Glutamatergic neuron (in vitro differentiated cells): ENCODE data around the gene DMWD. TPM values are rescaled to one million over a fixed set of nuclear protein-coding genes. Genes with fewer than 3 reads are reported as not detected.

Source experiments
- DNase-seq: peaks from one replicate; pipeline ENCODE4 v3.0.0; 2022
- H3K27ac Mint-ChIP-seq: one replicate; pipeline ENCODE4 v1.8.0; 2020; ENCODE audit warnings: mild to moderate bottlenecking, mixed read lengths, inconsistent platforms; ENCODE audit not compliant: unreplicated experiment
- H3K27me3 Mint-ChIP-seq: one replicate; pipeline ENCODE4 v1.8.0; 2020; ENCODE audit warnings: mild to moderate bottlenecking, moderate library complexity, mixed read lengths, inconsistent platforms; ENCODE audit not compliant: unreplicated experiment
- H3K36me3 Mint-ChIP-seq: one replicate; pipeline ENCODE4 v1.8.0; 2020; ENCODE audit warnings: mild to moderate bottlenecking, mixed read lengths, inconsistent platforms; ENCODE audit not compliant: unreplicated experiment
- H3K4me1 Mint-ChIP-seq: one replicate; pipeline ENCODE4 v1.8.0; 2020; ENCODE audit warnings: mild to moderate bottlenecking, low read depth, mixed read lengths, inconsistent platforms; ENCODE audit not compliant: unreplicated experiment
- H3K4me3 Mint-ChIP-seq: one replicate; pipeline ENCODE4 v1.8.0; 2020; ENCODE audit warnings: mild to moderate bottlenecking, mixed read lengths, inconsistent platforms; ENCODE audit not compliant: unreplicated experiment
- H3K9me3 Mint-ChIP-seq: one replicate; pipeline ENCODE4 v1.8.0; 2020; ENCODE audit warnings: mild to moderate bottlenecking, moderate library complexity, mixed read lengths, inconsistent platforms; ENCODE audit not compliant: unreplicated experiment
- total RNA-seq: library from RNA; stranded (reverse); fragmentation: NEBNext Ultra II Directional; extraction: Animal tissue kit (Norgen Biotek cat#: 25700); gene quantifications from one replicate; pipeline ENCODE4 v1.2.1, GENCODE V29; 2021; ENCODE audit not compliant: unreplicated experiment
- TF ChIP-seq, protein P1 (sequence below): fragments of 200-600 bp; sonication (generic); IDR thresholded peaks from one replicate; pipeline ENCODE4 v1.5.0; 2021; ENCODE audit not compliant: partially characterized antibody, unreplicated experiment

DMWD gene
- total RNA-seq, 1 donor from 2014 or later: 123 TPM

GRCh38 chr19:45782820-45783785 lies 9.5 kb downstream of the DMWD start:
- Mint-ChIP-seq H3K27ac (no peak overlapping the region), H3K36me3 (no peaks in the 10 kb centered on the region), H3K4me1 (peaks cover 12% of the 10 kb centered on the region), H3K9me3 (peaks cover 6% of the 10 kb centered on the region), H3K27me3 (peaks cover 10% of the 10 kb centered on the region), H3K4me3 (peak overlapping the region; percentile 34)
- TF ChIP-seq, protein P1, sequence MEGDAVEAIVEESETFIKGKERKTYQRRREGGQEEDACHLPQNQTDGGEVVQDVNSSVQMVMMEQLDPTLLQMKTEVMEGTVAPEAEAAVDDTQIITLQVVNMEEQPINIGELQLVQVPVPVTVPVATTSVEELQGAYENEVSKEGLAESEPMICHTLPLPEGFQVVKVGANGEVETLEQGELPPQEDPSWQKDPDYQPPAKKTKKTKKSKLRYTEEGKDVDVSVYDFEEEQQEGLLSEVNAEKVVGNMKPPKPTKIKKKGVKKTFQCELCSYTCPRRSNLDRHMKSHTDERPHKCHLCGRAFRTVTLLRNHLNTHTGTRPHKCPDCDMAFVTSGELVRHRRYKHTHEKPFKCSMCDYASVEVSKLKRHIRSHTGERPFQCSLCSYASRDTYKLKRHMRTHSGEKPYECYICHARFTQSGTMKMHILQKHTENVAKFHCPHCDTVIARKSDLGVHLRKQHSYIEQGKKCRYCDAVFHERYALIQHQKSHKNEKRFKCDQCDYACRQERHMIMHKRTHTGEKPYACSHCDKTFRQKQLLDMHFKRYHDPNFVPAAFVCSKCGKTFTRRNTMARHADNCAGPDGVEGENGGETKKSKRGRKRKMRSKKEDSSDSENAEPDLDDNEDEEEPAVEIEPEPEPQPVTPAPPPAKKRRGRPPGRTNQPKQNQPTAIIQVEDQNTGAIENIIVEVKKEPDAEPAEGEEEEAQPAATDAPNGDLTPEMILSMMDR: no peak
- no peak for DNase-seq

DNA sequence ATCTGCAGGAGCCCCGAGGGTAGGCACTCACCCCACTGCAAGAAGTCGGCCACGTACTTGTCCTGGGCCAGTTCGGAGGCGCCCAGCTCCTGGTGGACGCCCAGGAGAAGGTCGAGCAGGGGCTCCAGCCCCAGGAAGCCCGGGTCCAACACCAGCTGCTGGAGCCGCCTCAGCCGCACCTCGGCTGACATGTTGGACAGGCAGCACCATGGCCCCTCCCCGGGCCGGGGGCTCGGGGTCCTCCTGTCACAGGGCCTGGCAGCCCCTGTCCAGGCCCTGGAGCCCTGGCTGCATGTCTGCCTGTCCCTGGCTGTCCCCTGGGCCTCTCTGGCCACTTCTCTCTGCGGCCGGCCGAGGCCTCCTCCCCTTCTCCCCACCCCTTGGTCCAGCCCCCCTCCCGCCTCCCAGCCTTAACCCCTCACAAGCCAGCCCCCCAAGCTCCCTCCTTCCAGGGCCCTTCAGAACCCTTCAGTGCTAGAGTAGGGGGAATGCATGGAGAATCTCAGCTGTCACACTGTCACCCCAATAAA lies 10.4 kb downstream of the DMWD start, which contains the start of gene DMPK:
DMPK (minus strand) TSS at position 329 of the 530 bp plus-strand sequence; CDS start at position 191, 138 bp downstream.
- H3K27ac Mint-ChIP-seq: no peak within 1 kb of the TSS
- peaks cover 3% of the 10 kb centered on the region for H3K9me3 Mint-ChIP-seq
- TF ChIP-seq, protein P1: no peak
- no peak within 1 kb of the TSS for H3K4me3 Mint-ChIP-seq
- H3K27me3 Mint-ChIP-seq: peaks cover 10% of the 10 kb centered on the region
- peaks cover 12% of the 10 kb centered on the region for H3K4me1 Mint-ChIP-seq
- no peak for DNase-seq
- no peaks in the 10 kb centered on the region for H3K36me3 Mint-ChIP-seq

DNA sequence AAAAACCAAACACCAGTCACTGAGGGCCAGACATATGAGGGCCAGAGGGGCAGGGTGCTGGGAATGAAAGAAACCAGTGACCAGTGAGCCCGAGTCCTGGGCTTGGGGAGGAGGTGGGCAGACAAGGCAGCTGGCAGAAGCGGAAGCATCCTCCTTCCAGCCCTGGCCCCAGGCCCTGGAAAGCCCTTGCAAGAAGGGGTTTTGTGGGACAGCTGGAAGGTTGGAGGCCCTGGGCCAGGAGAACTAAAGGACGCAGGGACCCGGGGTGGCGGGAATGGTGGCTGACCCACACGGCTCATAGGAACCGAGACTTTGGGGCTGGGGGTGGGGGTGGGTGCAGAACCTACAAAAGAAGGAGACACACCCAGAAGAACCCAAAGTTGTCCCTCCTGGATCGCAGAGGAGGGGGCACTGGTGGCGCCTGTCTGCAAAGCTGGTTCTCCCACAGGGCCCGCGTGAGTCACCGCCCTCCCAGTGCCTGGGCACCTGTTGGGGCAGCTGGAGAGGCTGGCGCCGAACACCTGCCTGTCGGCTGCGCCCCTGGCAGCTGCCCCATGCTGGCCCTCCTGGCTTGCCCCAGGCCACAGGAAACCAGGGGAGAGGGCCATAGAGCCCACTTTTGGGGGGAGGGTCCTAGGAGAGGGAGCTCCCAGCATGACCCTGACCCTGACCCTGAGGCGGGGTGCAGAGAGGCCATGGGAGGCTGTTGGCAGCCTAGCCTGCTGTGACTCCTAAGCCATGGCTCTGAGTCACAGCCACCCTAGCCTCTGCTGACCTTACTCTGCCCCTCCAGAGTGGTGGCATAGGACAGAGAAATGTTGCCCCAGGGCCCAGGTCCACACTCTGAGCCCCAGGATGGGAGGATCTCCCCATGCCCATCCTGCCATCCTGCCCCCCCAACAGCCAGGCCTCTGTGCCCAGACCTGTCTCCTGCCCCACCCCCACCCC lies 11.2 kb downstream of the DMWD start:
- Mint-ChIP-seq H3K27me3 (peaks cover 10% of the 10 kb centered on the region), H3K27ac (peak overlapping the region; percentile 62), H3K36me3 (no peaks in the 10 kb centered on the region), H3K4me3 (no peak overlapping the region), H3K4me1 (peaks cover 12% of the 10 kb centered on the region), H3K9me3 (peaks cover 3% of the 10 kb centered on the region)
- no peak for DNase-seq
- TF ChIP-seq, protein P1: no peak

DNA sequence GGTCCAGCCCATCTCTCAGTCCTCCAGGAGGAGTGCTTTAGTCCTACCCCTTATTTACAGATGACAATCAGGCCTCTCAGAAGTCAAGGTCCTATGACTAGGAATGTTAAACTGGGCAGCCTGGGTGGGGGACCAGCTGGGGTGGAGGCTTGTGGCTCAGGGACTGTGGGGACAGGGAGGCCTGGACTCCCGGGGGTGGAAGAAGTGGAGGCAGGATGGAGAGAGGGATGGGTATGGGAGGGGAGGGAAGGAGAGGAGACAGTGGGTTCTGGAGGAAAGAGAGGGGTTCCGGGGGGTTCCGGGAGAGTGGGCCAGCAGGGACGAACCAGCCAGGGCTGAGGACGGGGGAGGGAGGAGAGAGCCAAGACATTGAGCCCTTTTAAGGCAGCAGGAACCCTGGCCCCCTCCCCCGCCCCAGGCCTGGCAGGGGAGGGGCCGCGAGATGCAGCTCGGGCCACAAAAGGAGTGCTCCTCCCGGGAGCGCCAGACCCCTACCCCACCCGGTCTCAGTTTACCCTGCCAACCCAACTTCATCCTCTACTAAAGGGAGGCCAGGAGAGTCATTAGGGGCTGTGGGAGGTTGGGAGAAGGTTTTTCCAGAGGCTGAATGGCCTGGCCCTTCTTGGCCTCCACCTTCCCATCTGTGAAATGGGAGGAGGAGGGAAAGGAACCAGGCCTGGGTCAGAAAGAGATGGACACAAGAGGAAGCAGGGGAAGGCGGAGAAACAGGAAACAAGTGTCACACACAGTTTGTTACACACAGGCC lies 12.0 kb downstream of the DMWD start:
- DNase-seq: no peak
- H3K36me3 Mint-ChIP-seq: no peaks in the 10 kb centered on the region
- TF ChIP-seq, protein P1: no peak
- H3K4me1 Mint-ChIP-seq: peaks cover 12% of the 10 kb centered on the region
- H3K4me3 Mint-ChIP-seq: no peak overlapping the region
- peak overlapping the region; percentile 62 for H3K27ac Mint-ChIP-seq
- H3K27me3 Mint-ChIP-seq: peaks cover 10% of the 10 kb centered on the region
- H3K9me3 Mint-ChIP-seq: peaks cover 3% of the 10 kb centered on the region
